ENCODE measurements around the gene OR52L1.

Gene OR52L1

GRCh38 chr11:5940748-5941147 is 46.0 kb downstream of the OR52L1 start:
- no peak for DNase-seq

GRCh38 chr11:5938603-5938965 is 48.2 kb downstream of the OR52L1 start:
- DNase-seq, result no peak

- DNase-seq, result no peak
Measured at GRCh38 chr11:5937868-5938602, 48.8 kb downstream of the OR52L1 start.
